HFF-Myc (cell line): Measurements from ENCODE around the gene SEMA3B.
"Not testable (repeated sequence)": the region's sequence is repeated elsewhere in the genome, so short reads cannot be mapped to it uniquely, and the experiment has no call there.

Source experiments
- DNase-seq: peaks from one replicate; pipeline ENCODE4 v3.0.0-alpha.2; 2011; ENCODE audit warnings: low read depth; ENCODE audit errors: extremely low read depth
- H3K4me3 ChIP-seq: replicated peaks from 2 replicates; pipeline ENCODE4 v1.5.1; 2011; ENCODE audit warnings: low read depth, mild to moderate bottlenecking, control low read depth, low read length
- TF ChIP-seq, protein P1 (sequence below): IDR thresholded peaks from 2 replicates; pipeline ENCODE4 v1.5.1; 2012; ENCODE audit warnings: mild to moderate bottlenecking, low read depth, low read length, control low read depth; ENCODE audit errors: missing control alignments

Gene SEMA3B

DNA sequence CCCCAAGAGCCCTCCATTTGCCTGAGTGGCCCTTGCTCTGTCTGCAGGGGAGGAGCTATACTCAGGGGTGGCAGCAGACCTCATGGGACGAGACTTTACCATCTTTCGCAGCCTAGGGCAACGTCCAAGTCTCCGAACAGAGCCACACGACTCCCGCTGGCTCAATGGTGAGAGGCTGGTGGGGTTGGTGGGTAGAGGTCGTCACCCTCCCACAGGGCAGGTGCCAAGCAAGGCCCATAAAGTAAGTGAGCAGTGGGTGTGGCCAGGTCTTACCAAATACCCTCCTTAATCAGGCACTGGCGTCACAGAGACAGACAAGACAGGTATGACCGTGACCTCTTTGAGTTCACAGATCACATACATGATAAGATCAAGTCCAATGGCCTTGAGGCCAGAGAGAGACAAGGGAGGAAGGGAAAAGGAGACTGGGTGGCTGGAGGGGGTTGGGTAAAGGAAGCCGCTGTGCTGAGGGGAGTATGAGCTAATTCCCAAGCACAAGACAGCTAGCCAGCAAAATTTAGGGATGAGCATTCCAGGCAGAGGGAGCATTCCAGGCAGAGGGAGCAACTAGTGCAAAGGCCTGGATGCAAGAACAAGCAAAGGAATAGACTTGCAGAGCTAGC lies 2.5 kb downstream of the SEMA3B start:
- DNase-seq, result no peak
- TF ChIP-seq, protein P1, sequence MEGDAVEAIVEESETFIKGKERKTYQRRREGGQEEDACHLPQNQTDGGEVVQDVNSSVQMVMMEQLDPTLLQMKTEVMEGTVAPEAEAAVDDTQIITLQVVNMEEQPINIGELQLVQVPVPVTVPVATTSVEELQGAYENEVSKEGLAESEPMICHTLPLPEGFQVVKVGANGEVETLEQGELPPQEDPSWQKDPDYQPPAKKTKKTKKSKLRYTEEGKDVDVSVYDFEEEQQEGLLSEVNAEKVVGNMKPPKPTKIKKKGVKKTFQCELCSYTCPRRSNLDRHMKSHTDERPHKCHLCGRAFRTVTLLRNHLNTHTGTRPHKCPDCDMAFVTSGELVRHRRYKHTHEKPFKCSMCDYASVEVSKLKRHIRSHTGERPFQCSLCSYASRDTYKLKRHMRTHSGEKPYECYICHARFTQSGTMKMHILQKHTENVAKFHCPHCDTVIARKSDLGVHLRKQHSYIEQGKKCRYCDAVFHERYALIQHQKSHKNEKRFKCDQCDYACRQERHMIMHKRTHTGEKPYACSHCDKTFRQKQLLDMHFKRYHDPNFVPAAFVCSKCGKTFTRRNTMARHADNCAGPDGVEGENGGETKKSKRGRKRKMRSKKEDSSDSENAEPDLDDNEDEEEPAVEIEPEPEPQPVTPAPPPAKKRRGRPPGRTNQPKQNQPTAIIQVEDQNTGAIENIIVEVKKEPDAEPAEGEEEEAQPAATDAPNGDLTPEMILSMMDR, result no peak
- H3K4me3 ChIP-seq, result no peak overlapping the region

DNA sequence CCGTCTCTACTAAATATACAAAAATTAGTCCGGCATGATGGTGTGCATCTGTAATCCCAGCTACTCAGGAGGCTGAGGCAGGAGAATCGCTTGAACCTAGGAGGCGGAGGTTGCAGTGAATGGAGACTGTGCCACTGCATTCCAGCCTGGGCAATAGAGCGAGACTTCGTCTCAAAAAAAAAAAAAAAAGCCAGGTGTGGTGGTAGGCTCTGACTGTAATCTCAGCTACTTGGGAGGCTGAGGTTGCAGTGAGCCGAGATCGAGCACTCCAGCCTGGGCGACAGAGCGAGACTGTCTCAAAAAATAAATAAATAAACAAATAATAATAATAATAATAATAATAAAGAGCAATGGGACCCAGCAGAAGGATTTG lies 3.6 kb downstream of the SEMA3B start:
- not testable (repeated sequence) for H3K4me3 ChIP-seq, DNase-seq

DNA sequence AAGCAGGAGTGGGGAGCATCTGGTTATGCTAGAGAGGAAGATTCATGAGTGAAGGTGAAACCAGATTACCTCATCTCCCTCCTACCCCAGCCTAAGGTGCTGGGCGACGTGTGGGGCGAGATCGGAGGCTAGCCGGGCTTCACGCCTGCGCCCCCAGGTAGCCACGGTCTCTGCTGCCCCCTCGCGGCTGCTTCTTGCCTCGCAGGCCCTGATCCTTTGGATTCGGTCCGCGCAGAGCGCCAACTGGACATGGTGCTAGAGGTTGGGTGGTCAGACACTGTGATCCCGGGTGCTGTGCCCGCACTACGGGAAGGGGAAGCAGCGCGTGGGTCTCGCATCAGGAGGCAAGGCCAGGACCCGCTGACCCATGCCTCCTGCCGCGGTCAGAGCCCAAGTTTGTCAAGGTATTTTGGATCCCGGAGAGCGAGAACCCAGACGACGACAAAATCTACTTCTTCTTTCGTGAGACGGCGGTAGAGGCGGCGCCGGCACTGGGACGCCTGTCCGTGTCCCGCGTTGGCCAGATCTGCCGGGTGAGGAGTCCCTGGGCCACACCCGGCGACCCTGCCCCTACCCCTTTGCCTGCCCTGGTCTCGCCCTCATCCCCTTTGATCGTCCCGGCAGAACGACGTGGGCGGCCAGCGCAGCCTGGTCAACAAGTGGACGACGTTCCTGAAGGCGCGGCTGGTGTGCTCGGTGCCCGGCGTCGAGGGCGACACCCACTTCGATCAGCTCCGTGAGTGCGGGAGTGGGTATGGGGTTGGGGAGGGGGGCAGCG lies 4.2 kb downstream of the SEMA3B start:
- H3K4me3 ChIP-seq, result no peak overlapping the region
- DNase-seq, result peak; percentile 42
- TF ChIP-seq, protein P1, result peak; percentile 91

DNA sequence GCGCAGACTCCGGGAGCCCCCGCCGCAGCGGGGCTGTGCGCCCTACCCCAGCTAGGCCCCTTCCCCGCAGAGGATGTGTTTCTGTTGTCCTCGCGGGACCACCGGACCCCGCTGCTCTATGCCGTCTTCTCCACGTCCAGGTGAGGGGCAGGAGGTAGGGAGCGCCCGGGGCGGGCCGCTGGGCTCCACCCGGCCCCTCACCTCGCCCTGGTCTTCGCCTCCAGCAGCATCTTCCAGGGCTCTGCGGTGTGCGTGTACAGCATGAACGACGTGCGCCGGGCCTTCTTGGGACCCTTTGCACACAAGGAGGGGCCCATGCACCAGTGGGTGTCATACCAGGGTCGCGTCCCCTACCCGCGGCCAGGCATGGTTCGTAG lies 4.7 kb downstream of the SEMA3B start:
- DNase-seq, result no peak
- TF ChIP-seq, protein P1, result no peak
- H3K4me3 ChIP-seq, result no peak overlapping the region

DNA sequence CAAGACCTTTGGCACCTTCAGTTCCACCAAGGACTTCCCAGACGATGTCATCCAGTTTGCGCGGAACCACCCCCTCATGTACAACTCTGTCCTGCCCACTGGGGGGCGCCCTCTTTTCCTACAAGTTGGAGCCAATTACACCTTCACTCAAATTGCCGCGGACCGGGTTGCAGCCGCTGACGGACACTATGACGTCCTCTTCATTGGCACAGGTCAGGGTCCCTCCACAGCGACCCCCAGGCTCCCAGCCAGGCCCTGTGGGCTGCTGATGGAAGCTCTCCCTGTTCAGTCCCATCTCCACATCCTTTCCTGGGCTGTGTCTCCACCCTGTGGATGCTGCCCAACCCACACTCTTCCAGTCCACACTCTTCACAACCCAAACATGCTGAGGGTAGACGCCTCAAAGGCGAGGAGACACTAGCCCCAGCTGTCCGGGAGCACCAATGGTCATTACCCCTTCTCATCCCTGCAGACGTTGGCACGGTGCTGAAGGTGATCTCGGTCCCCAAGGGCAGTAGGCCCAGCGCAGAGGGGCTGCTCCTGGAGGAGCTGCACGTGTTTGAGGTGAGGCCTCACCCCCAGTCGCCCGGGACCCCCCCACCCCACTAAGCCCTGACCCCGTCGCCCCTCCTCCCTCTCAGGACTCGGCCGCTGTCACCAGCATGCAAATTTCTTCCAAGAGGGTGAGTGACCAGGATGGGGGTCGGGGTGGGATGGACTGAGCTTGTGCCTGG lies 5.6 kb downstream of the SEMA3B start:
- H3K4me3 ChIP-seq, result no peak overlapping the region
- no peak for DNase-seq
- TF ChIP-seq, protein P1, result peak; percentile 68

DNA sequence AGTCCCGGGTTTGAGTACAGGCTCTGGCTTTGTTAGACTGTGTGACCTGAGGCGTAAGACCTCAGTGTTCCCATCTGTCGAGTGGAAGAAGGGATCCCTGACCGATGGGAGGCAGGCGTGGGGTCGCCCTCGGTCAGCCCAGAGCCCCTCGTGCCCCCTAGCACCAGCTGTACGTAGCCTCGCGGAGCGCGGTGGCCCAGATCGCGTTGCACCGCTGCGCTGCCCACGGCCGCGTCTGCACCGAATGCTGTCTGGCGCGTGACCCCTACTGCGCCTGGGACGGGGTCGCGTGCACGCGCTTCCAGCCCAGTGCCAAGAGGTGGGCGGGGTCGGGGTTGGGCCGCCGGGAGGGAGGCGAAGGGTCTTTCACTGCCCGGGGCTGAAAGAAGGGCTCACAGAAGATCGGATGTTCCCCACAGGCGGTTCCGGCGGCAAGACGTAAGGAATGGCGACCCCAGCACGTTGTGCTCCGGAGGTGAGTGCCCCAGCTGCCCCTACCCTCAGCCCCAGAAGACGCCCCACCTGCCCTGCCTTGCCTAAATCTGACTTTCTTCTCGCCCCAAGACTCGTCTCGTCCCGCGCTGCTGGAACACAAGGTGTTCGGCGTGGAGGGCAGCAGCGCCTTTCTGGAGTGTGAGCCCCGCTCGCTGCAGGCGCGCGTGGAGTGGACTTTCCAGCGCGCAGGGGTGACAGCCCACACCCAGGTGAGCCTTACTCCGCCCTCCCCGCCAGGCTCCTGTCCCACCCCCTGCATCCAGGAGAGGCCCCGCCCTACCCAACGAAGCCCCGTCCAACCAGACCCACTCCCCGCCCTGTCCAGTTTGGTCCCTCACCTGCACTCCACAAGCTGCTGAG lies 6.4 kb downstream of the SEMA3B start:
- H3K4me3 ChIP-seq, result no peak overlapping the region
- TF ChIP-seq, protein P1, result no peak

More for the DNA sequence above, 6.4 kb downstream of the SEMA3B start:
- no peak for DNase-seq
